ENCODE results near the gene KMT2E.
"Not testable (repeated sequence)": the region's sequence is repeated elsewhere in the genome, so short reads cannot be mapped to it uniquely, and the experiment has no call there.

KMT2E gene

DNA sequence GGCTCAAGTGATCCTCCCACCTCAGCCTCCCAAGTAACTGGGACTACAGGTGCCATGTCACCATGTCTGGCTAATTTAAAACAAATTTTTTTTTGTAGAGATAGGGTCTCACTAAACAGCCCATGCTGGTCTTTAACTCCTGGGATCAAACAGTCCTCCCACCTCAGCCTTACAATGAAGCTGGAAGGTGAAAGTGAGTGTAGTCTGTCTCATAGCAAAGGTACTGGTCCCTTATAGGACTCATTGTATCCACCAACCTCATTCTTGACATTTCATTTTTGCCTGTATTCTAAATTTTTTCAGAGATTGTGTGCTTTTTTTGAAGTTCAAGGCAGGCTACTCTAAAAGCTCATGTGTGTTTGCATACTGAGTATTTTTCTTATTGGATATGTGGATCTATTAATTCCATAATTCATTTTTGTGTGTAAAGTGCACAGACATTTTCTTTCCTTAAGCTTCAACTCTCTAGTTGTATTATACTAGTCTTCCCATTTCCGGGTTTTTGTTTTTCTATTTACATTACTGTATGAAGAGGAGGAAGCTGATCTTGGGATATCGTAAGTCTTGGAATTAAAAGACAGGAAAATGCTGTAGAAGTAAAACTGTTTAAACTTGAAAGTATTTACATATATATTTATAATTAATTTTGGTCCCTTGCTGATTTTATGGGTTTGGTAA lies 13.3 kb downstream of the KMT2E start:
- no peak for DNase-seq (ENCODE audit: low read depth in 2 of 2)

GRCh38 chr7:105028004-105028403 lies 14.0 kb downstream of the KMT2E start:
- DNase-seq (ENCODE audit: low read depth in 2 of 2): no peak

DNA sequence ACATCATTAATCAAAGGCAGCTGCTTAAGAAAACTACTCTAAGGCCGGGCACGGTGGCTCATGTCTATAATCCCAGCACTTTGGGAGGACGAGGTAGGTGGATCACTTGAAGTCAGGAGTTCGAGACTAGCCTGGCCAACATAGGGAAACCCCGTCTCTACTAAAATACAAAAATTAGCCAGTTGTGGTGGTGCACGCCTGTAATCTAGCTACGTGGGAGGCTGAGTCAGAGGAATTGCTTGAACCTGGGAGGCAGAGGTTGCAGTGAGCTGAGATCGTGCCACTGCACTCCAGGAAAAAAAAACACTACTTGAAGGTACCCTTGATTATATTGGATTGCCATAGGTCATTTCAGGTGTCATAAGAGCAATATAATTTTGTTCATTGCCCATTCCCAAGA lies 14.9 kb downstream of the KMT2E start:
- not testable (repeated sequence) for DNase-seq (ENCODE audit: low read depth in 2 of 2)

DNA sequence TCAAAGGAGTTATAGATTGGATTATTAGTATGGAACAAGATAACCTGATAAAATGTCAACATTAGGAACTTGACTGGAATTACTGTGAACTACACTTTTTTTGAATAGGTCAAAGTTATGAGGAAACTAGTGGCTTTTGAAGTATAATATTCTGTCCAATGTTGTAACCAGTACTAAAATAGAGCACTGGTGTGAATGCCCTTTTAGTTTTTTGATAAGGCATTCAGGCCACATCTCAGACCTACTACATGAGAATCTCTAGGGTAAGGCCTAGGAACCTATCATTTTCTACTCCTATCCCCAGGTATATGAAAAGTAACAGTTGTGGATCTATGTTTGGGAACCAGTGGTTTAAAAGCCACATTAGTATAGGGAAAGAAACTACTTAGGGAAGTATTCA lies 16.4 kb downstream of the KMT2E start:
- no peak for DNase-seq (ENCODE audit: low read depth in 2 of 2)

DNA sequence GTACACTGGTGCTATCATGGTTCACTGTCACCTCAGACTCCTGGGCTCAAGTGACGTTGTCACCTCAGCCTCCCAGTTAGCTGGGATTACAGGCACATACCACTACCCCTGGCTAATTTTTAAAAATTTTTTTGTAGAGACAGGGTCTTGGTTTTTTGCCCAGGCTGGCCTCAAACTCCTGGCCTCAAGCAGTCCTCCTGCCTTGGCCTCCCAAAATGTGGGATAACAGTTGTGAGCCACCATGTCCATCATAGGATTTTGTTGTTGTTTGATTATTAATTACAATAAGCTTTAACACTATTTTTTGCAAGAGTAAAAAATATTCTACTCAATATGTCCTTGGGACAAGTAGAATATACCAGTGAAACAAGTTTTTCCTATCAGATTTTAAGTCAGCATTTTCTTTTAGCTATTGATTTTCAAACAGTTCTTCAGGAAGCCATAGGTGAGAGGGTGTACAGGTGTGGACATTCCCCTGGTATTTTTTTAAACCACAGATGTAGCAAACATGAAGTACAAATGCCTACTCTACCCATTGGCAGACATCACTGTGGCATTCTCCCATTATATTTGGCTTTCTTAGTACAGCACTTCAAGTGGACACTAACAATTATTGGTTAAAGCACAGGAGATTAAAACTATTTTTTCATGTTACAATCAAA lies 18.7 kb downstream of the KMT2E start:
- no peak for DNase-seq (ENCODE audit: low read depth in 2 of 2)

DNA sequence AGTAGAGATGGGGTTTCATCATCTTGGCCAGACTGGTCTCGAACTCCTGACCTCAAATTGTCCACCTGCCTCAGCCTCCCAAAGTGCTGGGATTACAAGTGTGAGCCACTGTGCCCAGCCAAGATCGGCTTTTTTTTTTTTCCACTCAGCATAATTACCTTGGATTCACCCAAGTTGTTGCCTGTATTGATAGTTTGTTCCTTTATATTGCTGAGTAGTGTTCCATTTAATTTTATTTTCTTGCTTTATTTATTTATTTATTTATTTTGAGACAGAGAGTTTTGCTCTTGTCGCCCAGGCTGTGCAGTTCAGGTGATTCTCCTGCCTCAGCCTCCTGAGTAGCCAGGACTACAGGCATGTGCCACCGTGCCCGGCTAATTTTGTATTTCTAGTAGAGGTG lies 21.3 kb downstream of the KMT2E start:
- DNase-seq (ENCODE audit: low read depth in 2 of 2): no peak

- no peak for DNase-seq (ENCODE audit: low read depth in 2 of 2)
These were observed 22.5 kb downstream of the KMT2E start for GRCh38 chr7:105036217-105037168.

DNA sequence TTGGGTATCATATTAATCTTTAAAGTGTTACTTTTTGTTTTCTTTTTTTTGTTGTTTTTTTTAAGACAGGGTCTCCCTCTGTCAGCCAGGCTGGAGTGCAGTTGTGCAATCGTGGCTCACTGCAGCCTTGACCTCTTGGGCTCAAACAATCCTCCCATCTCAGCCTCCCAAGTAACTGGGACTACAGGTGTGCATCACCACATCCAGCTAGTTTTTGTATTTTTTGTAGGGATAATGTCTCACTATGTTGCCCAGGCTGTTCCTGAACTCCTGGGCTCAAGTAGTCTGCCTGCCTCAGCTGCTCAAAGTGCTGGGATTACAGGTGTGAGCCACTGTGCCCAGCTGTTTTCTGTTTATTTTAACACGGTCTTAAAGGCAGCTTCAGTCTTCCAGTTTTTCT lies 23.3 kb downstream of the KMT2E start:
- no peak for DNase-seq (ENCODE audit: low read depth in 2 of 2)

- DNase-seq (ENCODE audit: low read depth in 2 of 2): no peak
These were observed 30.6 kb downstream of the KMT2E start for GRCh38 chr7:105044449-105045070.

- DNase-seq (ENCODE audit: low read depth in 2 of 2): no peak
These were observed 32.4 kb downstream of the KMT2E start for GRCh38 chr7:105046414-105046813.

DNA sequence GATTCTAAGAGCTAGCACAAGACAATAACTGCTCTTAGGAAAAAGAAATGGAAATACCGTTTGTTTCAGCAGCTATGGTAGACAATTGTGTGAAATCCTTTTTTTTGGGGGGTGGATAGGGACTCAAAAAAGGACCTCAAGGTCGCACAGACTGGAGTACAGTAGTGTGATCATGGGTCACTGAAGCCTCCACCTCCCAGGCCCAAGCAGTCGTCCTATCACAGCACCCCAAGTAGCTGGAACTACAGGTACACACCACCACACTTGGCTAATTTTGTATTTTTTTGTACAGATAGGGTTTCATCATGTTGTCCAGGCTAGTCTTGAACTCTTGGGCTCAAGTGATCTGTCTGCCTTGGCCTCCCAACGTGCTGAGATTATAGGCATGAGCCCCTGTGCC lies 33.9 kb downstream of the KMT2E start:
- no peak for DNase-seq (ENCODE audit: low read depth in 2 of 2)

DNA sequence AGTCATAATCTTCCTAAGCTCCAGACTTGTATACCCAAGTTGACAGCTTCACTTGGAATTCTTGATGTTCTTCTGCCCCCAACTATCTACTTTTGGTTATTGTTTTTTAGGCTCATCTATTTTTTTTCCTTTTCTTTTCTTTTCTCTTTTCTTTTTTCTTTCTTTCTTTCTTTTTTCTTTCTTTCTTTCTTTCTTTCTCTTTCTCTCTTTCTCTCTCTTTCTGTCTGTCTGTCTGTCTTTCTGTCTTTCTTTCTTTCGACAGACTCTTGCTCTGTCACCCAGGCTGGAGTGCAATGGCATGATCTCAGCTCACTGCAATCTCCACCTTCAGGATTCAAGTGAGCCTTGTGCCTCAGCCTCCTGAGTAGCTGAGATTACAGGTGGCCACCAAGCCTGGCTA lies 36.5 kb downstream of the KMT2E start:
- DNase-seq (ENCODE audit: low read depth in 2 of 2): no peak

DNA sequence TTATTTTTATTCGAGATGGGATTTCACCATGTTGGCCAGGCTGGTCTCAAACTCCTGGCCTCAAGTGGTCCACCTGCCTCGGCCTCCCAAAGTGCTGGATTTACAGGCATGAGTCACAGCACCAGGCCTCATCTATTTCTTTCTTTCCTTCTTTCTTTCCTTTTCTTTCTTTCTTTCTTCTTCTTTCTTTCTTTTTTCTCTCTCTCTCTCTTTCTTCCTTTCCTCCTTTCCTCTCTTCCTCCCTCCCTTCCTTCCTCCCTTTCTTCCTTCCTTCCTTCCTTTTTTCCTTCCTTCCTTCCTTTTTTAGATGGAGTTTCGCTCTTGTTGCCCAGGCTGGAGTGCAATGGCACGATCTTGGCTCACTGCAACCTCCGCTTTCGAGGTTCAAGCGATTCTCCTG lies 36.9 kb downstream of the KMT2E start:
- DNase-seq (ENCODE audit: low read depth in 2 of 2): not testable (repeated sequence)

DNA sequence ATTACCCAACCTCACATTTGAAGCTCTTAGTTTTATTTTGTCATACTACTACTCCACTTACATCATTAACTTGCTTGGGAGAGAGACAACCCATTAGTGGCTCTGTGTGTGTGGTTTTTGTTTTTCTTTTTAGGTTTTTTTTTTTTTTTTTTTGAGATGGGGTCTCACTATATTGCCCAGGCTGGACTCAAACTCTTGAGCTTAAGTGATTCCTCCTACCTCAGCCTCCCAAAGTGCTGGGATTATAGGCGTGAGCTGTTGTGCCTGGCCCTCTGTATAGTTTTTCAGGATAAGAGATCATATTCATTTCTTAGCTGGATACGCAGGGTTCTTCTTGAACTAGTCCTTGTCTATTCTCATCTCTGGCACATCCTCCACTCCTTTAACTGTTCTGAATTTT lies 41.1 kb downstream of the KMT2E start:
- no peak for DNase-seq (ENCODE audit: low read depth in 2 of 2)

GRCh38 chr7:105055621-105056020 lies 41.6 kb downstream of the KMT2E start:
- DNase-seq (ENCODE audit: low read depth in 2 of 2): no peak

DNA sequence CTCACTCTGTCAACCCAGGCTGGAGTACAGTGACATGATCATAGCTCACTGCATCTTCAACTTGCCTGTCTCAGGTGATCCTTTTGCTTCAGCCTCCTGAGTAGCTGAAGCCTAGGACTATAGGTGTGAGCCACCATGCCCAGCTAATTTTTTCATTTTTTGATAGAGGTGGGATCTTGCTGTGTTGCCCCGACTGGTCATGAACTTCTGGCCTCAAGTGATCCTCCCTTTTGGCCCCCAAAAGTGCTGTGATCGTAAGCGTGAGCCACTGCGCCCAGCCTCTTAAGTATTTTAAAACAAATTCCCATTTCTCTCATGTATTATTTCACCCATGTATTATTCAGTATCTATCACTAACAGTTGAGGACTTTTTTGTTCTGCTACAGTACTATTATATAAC lies 43.5 kb downstream of the KMT2E start:
- no peak for DNase-seq (ENCODE audit: low read depth in 2 of 2)

DNA sequence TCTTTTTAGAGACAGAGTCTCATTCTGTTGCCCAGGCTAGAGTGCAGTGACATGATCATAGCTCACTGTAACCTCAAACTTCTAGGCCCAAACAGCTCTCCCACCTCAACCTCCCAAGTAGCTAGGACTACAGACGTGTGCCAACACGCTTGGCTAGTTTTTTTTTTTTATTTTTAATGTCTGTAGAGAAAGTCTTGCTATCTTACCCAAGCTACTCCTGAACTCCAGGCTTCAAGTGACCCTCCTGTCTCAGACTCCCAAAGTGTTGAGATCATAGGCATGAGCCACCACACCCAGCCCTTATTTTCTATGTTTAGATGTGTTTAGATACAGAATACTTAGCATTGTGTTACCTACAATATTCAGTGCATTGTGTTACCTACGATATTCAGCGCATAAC lies 46.4 kb downstream of the KMT2E start:
- no peak for DNase-seq (ENCODE audit: low read depth in 2 of 2)

DNA sequence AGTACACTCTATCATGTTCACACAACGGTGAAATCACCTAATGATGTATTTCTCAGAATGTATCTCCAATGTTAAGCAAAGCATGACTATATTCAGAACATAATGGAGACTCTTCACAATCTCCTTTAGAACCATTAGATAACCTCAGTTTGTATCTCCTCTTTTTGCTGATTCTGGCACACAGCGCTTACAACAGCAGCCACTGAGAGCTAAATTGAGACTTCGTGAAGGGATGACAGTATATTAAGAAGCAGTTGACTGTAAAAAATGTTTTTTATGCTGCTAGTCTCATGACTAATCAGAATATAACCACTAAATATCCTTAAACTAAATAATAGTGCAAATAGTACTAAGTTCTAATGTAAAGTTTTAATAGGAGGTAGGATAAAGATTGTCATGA lies 46.9 kb downstream of the KMT2E start:
- no peak for DNase-seq (ENCODE audit: low read depth in 2 of 2)

DNA sequence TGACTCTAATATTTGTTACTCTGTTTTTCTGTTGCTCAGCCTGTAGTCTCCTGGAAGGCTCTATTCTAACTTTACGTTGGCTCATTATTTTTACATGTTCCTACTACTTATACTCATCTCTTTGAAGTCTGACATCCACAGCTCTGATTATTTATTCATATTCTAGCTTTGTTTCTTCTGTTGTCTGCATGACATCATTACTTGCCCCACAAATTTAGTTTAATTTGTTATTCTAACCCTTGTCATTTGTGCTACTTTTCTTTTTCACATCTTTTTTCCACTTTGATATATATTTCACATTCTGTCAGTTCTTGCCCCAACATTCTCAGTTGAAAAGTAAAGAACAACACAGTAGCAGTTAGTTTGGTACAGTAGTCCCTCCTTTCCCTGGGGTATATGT lies 51.1 kb downstream of the KMT2E start:
- no peak for DNase-seq (ENCODE audit: low read depth in 2 of 2)

- DNase-seq (ENCODE audit: low read depth in 2 of 2): no peak
These were observed 53.7 kb downstream of the KMT2E start for GRCh38 chr7:105067691-105068090.

DNA sequence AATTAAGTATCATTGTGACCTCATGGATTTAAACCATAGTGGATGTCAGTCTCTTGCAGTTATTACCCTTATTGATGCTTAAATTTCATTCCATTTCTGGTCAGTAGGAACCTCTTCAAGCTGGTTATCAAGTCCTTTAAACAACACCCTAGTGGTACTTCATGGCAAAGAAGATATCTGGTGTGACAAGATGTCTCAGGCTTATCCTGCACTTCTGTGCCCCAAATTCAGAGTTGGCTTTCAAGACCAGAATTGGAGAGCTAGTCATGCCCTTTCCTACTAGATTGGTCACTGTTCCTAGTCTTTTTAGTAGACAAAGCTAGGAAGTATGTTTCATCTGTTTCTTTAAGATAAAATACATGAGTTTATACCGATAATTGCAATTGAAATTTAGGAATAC lies 54.9 kb downstream of the KMT2E start:
- no peak for DNase-seq (ENCODE audit: low read depth in 2 of 2)

- DNase-seq (ENCODE audit: low read depth in 2 of 2): no peak
These were observed 59.1 kb downstream of the KMT2E start for GRCh38 chr7:105073143-105073542.
